HepG2 (cell line): ENCODE data around the gene PSMA3. TPM values are rescaled to one million over a fixed set of nuclear protein-coding genes. Genes with fewer than 3 reads are reported as not detected.

ENCODE experiments used
- CBFB ChIP-seq: sonication (generic); formaldehyde crosslinking; IDR thresholded peaks from 2 replicates; pipeline ENCODE4 v1.4.0; 2020; ENCODE audit warnings: missing genetic modification reagents
- FOXC1 ChIP-seq: sonication (generic); formaldehyde crosslinking; IDR thresholded peaks from 2 replicates; pipeline ENCODE4 v1.8.0; 2022; ENCODE audit warnings: mild to moderate bottlenecking, missing genetic modification reagents, borderline replicate concordance
- GFI1 ChIP-seq: sonication (generic); formaldehyde crosslinking; IDR thresholded peaks from 2 replicates; pipeline ENCODE4 v1.5.0; 2020; ENCODE audit warnings: missing genetic modification reagents, mild to moderate bottlenecking, borderline replicate concordance
- KMT2A ChIP-seq: sonication (generic); formaldehyde crosslinking; IDR thresholded peaks from 2 replicates; pipeline ENCODE4 v1.4.0; 2020; ENCODE audit warnings: missing genetic modification reagents
- NR2C2 ChIP-seq: sonication (generic); formaldehyde crosslinking; IDR thresholded peaks from 2 replicates; pipeline ENCODE4 v1.4.0; 2020; ENCODE audit warnings: missing genetic modification reagents, mild to moderate bottlenecking, moderate library complexity, borderline replicate concordance
- NR2F1 ChIP-seq, 2 experiments: fragments of 450-650 bp in 1 of 2; formaldehyde crosslinking in 1 of 2; IDR thresholded peaks; 2 replicates each; pipeline versions ENCODE4 v1.5.0 to v1.6.1; 2016 to 2020; ENCODE audit warnings: mild to moderate bottlenecking in 1 of 2, missing compliant biosample characterization in 1 of 2, missing genetic modification reagents in 1 of 2, moderate library complexity in 1 of 2
- RFXAP ChIP-seq: sonication (generic); formaldehyde crosslinking; IDR thresholded peaks from 2 replicates; pipeline ENCODE4 v1.4.0; 2020; ENCODE audit warnings: missing genetic modification reagents, borderline replicate concordance
- SAFB2 ChIP-seq: sonication (generic); formaldehyde crosslinking; IDR thresholded peaks from 2 replicates; pipeline ENCODE4 v1.5.1; 2020; ENCODE audit warnings: missing genetic modification reagents, low read depth, mild to moderate bottlenecking, borderline replicate concordance
- SNAPC2 ChIP-seq: sonication (generic); formaldehyde crosslinking; IDR thresholded peaks from 2 replicates; pipeline ENCODE4 v1.8.1; 2022; ENCODE audit warnings: mild to moderate bottlenecking, missing genetic modification reagents
- SOX6 ChIP-seq, 2 experiments: fragments of 450-650 bp in 1 of 2; sonication (generic) in 1 of 2; formaldehyde crosslinking in 1 of 2; IDR thresholded peaks; 2 replicates each; pipeline versions ENCODE4 v1.4.0 to v1.6.1; 2017 to 2020; ENCODE audit warnings: antibody characterized with exemption in 1 of 2, mild to moderate bottlenecking in 1 of 2, missing genetic modification reagents in 1 of 2
- SP4 ChIP-seq: sonication (generic); formaldehyde crosslinking; IDR thresholded peaks from 2 replicates; pipeline ENCODE4 v1.8.1; 2023; ENCODE audit warnings: mild to moderate bottlenecking, missing genetic modification reagents
- TCF12 ChIP-seq, 2 experiments: fragments of 450-650 bp in 1 of 2; sonication (generic) in 1 of 2; formaldehyde crosslinking in 1 of 2; IDR thresholded peaks; 2 replicates each; pipeline versions ENCODE4 v1.6.1 to v1.8.0; 2017 to 2022; ENCODE audit warnings: antibody characterized with exemption in 1 of 2, mild to moderate bottlenecking in 1 of 2, missing genetic modification reagents in 1 of 2, moderate library complexity in 1 of 2
- ZFYVE20 ChIP-seq: sonication (generic); formaldehyde crosslinking; IDR thresholded peaks from 2 replicates; pipeline ENCODE4 v1.8.0; 2023; ENCODE audit warnings: low read depth, mild to moderate bottlenecking, moderate library complexity, missing genetic modification reagents, borderline replicate concordance
- ZNF12 ChIP-seq: sonication (generic); formaldehyde crosslinking; IDR thresholded peaks from 2 replicates; pipeline ENCODE4 v1.5.0; 2020; ENCODE audit warnings: missing genetic modification reagents
- ZNF331 ChIP-seq: sonication (generic); formaldehyde crosslinking; IDR thresholded peaks from 2 replicates; pipeline ENCODE4 v1.4.0; 2020; ENCODE audit warnings: missing genetic modification reagents
- ZNF333 ChIP-seq: sonication (generic); formaldehyde crosslinking; IDR thresholded peaks from 2 replicates; pipeline ENCODE4 v1.4.0; 2020; ENCODE audit warnings: mild to moderate bottlenecking, missing genetic modification reagents, borderline replicate concordance
- ZNF496 ChIP-seq: sonication (generic); formaldehyde crosslinking; IDR thresholded peaks from 2 replicates; pipeline ENCODE4 v1.8.1; 2023; ENCODE audit warnings: mild to moderate bottlenecking, moderate library complexity, missing genetic modification reagents; ENCODE audit not compliant: insufficient replicate concordance
- ZNF703 ChIP-seq: sonication (generic); formaldehyde crosslinking; IDR thresholded peaks from 2 replicates; pipeline ENCODE4 v1.5.1; 2020; ENCODE audit warnings: missing genetic modification reagents, mild to moderate bottlenecking, moderate library complexity, borderline replicate concordance
- ZNF713 ChIP-seq: sonication (generic); formaldehyde crosslinking; IDR thresholded peaks from 2 replicates; pipeline ENCODE4 v1.4.0; 2020; ENCODE audit warnings: mild to moderate bottlenecking, missing genetic modification reagents
- polyA plus RNA-seq, 8 experiments: library from polyadenylated mRNA; depleted of rRNA in 3 of 8; stranded (reverse) in 7 of 8; unstranded in 1 of 8; fragments of >200 nt; fragmentation: Illumina TruSeq in 4 of 8; extraction: Trizol in 4 of 8; gene quantifications; 2 replicates each; pipeline versions ENCODE4 v1.2.1 to v1.2.3, GENCODE V29; 2011 to 2016; ENCODE audit warnings: low read depth in 4 of 8, missing spikeins in 1 of 8, mixed read lengths in 1 of 8; ENCODE audit not compliant: insufficient read depth in 1 of 8
- total RNA-seq, 5 experiments: library from RNA; depleted of rRNA; stranded (reverse); fragments of >200 nt; fragmentation: Illumina TruSeq; extraction: Trizol; gene quantifications; 2 replicates each; pipeline ENCODE4 v1.2.3, GENCODE V29; 2016; ENCODE audit warnings: low read depth in 1 of 5
- TF ChIP-seq, protein P1 (sequence below): sonication (generic); formaldehyde crosslinking; conservative IDR thresholded peaks from 2 replicates; pipeline ENCODE4 v1.8.0; 2022; ENCODE audit warnings: low read depth, missing genetic modification reagents
- TF ChIP-seq, protein P2 (sequence below): sonication (generic); formaldehyde crosslinking; IDR thresholded peaks from 2 replicates; pipeline ENCODE4 v1.8.1; 2023; ENCODE audit warnings: missing genetic modification reagents, mild to moderate bottlenecking, borderline replicate concordance
- TF ChIP-seq, protein P3 (sequence below): sonication (generic); formaldehyde crosslinking; conservative IDR thresholded peaks from 2 replicates; pipeline ENCODE4 v1.8.1; 2023; ENCODE audit warnings: missing genetic modification reagents
- TF ChIP-seq, protein P4 (sequence below): IDR thresholded peaks from 2 replicates; pipeline ENCODE4 v1.6.1; 2016; ENCODE audit warnings: mild to moderate bottlenecking

PSMA3 gene
- total and polyA plus RNA-seq, 2 of the 13 experiments (the other 11 are each of a cell fraction or from before 2014, with no cell fraction given) = 232 to 275 TPM

DNA sequence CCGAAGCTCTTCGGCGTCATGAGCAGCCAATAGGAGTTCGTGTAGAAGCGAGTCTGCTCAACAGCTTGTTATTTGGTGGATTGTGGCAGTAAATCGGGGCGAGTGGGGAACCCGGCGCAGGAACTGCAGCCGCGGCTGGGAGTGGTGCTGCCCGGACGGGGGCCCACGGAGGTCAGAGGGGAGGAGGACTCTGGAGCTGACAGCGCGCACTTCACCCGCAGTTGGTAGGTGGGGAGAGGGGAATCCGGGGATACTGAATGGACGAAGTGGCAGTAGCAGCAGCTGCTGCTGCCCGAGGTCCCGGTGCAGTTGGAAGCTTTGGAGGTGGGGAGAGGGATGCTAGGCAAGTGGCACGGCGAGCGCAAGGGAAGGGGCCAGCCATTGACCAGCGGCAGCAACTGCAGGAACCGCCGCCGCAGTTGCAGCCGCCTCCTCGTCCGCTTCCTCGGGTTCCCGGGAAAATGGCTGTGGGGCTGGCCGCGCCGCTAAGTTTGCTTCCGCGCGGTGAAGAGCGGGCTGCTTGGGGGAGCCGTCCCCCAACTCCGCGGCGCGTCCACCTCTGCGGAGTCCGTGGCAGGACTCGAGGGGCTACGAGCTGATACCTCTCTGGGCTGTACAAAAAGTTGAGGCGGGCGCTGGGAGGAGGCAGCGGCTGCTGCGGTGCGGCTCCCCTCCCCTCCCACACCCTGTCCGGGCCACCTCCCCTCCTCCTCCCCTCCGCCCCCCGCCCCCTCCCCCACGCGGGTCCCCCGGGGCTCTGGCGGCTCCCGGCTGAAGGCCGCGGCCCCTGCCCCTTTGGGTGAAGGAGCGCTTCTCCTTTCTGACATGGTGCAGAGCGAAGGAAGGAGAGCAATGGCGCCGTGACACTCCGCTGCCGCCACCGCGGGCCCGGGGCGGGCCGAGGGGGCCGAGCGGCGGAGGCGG, 54.1 kb downstream of the PSMA3 start, which contains the start of gene ARID4A (continued):
- TF ChIP-seq, protein P1, sequence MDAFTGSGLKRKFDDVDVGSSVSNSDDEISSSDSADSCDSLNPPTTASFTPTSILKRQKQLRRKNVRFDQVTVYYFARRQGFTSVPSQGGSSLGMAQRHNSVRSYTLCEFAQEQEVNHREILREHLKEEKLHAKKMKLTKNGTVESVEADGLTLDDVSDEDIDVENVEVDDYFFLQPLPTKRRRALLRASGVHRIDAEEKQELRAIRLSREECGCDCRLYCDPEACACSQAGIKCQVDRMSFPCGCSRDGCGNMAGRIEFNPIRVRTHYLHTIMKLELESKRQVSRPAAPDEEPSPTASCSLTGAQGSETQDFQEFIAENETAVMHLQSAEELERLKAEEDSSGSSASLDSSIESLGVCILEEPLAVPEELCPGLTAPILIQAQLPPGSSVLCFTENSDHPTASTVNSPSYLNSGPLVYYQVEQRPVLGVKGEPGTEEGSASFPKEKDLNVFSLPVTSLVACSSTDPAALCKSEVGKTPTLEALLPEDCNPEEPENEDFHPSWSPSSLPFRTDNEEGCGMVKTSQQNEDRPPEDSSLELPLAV (CRISPR knock-in tag) = no peak
- TF ChIP-seq KMT2A (peak; percentile 24; the same call in 1 of the 2 replicates), CBFB (0 out of 2 replicates have a peak, but pooled peaks have one; percentile 28), ZNF331 (CRISPR knock-in tag) (no peak), NR2C2 (no peak), ZNF703 (CRISPR knock-in tag) (no peak), ZNF333 (CRISPR knock-in tag) (peak; percentile 77; the same call in 1 of the 2 replicates), SAFB2 (CRISPR knock-in tag) (0 out of 2 replicates have a peak, but pooled peaks have one; percentile 5), NR2F1 (CRISPR knock-in tag; IDR thresholded peaks at IDR 0.05) (no peak), SOX6 (IDR thresholded peaks at IDR 0.05) (no peak), SOX6 (CRISPR knock-in tag; IDR thresholded peaks at IDR 0.05) (no peak), SP4 (CRISPR knock-in tag) (no peak), FOXC1 (CRISPR knock-in tag) (no peak), TCF12 (IDR thresholded peaks at IDR 0.05) (no peak), TCF12 (CRISPR knock-in tag; IDR thresholded peaks at IDR 0.05) (0 out of 2 replicates have a peak, but pooled peaks have one; percentile 77), ZNF713 (CRISPR knock-in tag) (no peak), GFI1 (CRISPR knock-in tag) (0 out of 2 replicates have a peak, but pooled peaks have one; percentile 33), ZFYVE20 (CRISPR knock-in tag) (no peak), RFXAP (CRISPR knock-in tag) (peak; percentile 49; the same call in 1 of the 2 replicates), SNAPC2 (CRISPR knock-in tag) (0 out of 2 replicates have a peak, but pooled peaks have one; percentile 53), ZNF12 (CRISPR knock-in tag) (0 out of 2 replicates have a peak, but pooled peaks have one; percentile 16), ZNF496 (CRISPR knock-in tag) (no peak)
- TF ChIP-seq, protein P2, sequence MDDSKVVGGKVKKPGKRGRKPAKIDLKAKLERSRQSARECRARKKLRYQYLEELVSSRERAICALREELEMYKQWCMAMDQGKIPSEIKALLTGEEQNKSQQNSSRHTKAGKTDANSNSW = no peak
- TF ChIP-seq, protein P3, sequence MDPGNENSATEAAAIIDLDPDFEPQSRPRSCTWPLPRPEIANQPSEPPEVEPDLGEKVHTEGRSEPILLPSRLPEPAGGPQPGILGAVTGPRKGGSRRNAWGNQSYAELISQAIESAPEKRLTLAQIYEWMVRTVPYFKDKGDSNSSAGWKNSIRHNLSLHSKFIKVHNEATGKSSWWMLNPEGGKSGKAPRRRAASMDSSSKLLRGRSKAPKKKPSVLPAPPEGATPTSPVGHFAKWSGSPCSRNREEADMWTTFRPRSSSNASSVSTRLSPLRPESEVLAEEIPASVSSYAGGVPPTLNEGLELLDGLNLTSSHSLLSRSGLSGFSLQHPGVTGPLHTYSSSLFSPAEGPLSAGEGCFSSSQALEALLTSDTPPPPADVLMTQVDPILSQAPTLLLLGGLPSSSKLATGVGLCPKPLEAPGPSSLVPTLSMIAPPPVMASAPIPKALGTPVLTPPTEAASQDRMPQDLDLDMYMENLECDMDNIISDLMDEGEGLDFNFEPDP (CRISPR knock-in tag) = no peak
- TF ChIP-seq, protein P4, sequence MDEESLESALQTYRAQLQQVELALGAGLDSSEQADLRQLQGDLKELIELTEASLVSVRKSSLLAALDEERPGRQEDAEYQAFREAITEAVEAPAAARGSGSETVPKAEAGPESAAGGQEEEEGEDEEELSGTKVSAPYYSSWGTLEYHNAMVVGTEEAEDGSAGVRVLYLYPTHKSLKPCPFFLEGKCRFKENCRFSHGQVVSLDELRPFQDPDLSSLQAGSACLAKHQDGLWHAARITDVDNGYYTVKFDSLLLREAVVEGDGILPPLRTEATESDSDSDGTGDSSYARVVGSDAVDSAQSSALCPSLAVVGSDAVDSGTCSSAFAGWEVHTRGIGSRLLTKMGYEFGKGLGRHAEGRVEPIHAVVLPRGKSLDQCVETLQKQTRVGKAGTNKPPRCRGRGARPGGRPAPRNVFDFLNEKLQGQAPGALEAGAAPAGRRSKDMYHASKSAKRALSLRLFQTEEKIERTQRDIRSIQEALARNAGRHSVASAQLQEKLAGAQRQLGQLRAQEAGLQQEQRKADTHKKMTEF (CRISPR knock-in tag) = peak; percentile 40; the same call in 1 of the 2 replicates
